ENCODE measurements around the gene MYLK4.

DNA sequence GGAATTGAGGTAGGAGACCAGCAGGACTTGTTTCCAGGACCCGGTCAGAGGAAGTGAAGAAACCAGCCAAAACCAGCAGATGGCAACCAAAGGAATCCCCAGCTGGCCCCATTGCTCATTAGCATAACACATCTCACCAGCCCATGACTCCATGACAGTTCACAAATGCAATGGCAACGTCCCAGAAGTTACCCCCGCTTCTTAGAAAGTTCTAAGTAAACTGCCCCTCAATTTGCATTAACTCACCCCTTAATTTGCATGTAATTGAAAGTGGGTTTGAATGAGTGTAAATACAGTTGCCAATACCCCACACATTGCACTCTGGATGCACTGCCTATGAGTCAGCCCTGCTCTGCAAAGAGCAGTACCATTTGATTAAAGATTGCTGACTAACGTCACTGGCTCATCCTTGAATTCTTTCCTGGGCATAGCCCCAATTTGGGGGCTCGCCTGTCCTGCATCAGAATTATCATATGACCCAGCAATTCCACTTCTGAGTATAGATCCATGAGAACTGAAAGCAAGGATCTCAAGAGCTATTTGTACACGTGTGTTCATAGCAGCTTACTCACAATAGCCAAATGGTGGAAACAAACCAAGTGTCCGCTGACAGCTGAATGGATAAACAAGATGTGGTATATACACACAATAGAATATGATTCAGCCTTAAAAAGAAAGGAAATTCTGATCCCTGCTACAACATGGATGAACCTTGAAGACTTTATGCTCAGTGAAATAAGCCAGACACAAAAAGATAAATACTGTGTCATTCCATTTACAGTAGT lies 36.4 kb downstream of the MYLK4 start:
- TF ChIP-seq POLR2A (IDR thresholded peaks at IDR 0.05), result no peak
- TF ChIP-seq, protein P1, sequence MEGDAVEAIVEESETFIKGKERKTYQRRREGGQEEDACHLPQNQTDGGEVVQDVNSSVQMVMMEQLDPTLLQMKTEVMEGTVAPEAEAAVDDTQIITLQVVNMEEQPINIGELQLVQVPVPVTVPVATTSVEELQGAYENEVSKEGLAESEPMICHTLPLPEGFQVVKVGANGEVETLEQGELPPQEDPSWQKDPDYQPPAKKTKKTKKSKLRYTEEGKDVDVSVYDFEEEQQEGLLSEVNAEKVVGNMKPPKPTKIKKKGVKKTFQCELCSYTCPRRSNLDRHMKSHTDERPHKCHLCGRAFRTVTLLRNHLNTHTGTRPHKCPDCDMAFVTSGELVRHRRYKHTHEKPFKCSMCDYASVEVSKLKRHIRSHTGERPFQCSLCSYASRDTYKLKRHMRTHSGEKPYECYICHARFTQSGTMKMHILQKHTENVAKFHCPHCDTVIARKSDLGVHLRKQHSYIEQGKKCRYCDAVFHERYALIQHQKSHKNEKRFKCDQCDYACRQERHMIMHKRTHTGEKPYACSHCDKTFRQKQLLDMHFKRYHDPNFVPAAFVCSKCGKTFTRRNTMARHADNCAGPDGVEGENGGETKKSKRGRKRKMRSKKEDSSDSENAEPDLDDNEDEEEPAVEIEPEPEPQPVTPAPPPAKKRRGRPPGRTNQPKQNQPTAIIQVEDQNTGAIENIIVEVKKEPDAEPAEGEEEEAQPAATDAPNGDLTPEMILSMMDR (IDR thresholded peaks at IDR 0.05), result no peak

Data from transverse colon (tissue), 3 donors.